22Rv1 (cell line): ENCODE data around the gene HOXB1.

ENCODE experiments used
- H3K27ac ChIP-seq: fragments of 450-650 bp; 2 replicates; pipeline ENCODE4 v1.5.1; 2017
- CTCF ChIP-seq: fragments of 450-650 bp; IDR thresholded peaks from 2 replicates; pipeline ENCODE4 v1.5.1; 2017; ENCODE audit warnings: mild to moderate bottlenecking
- ZFX ChIP-seq: fragments of 450-650 bp; IDR thresholded peaks from 2 replicates; pipeline ENCODE4 v1.6.1; 2017; ENCODE audit warnings: antibody characterized with exemption, borderline replicate concordance

HOXB1 gene

GRCh38 chr17:48528153-48528935 lies 2.5 kb downstream of the HOXB1 start:
- TF ChIP-seq CTCF, result no peak
- no peak for TF ChIP-seq ZFX
- H3K27ac ChIP-seq, result no peak overlapping the region

GRCh38 chr17:48527547-48527932 lies 3.3 kb downstream of the HOXB1 start:
- no peak overlapping the region for H3K27ac ChIP-seq
- no peak for TF ChIP-seq ZFX
- no peak for TF ChIP-seq CTCF

GRCh38 chr17:48526608-48527546 lies 3.9 kb downstream of the HOXB1 start:
- TF ChIP-seq CTCF (no peak), ZFX (no peak)
- H3K27ac ChIP-seq, result no peak overlapping the region

- no peak overlapping the region for H3K27ac ChIP-seq
- TF ChIP-seq CTCF, result no peak
Measured at GRCh38 chr17:48523010-48523409, 7.8 kb downstream of the HOXB1 start.

GRCh38 chr17:48522031-48522653 lies 8.7 kb downstream of the HOXB1 start:
- TF ChIP-seq CTCF (no peak), ZFX (no peak)
- no peak overlapping the region for H3K27ac ChIP-seq

- TF ChIP-seq ZFX (no peak), CTCF (no peak)
- H3K27ac ChIP-seq, result no peak overlapping the region
Measured at GRCh38 chr17:48520631-48521079, 10.2 kb downstream of the HOXB1 start.
